Liver (tissue), 9 donors: ENCODE measurements around the gene ATP6V0D1. TPM values are rescaled to one million over a fixed set of nuclear protein-coding genes. Genes with fewer than 3 reads are reported as not detected.

Experiments used
- DNase-seq: peaks from one replicate; pipeline ENCODE4 v3.0.0-alpha.2; 2017; ENCODE audit warnings: low spot score
- H3K27ac ChIP-seq, 2 donors: one replicate each; pipeline ENCODE4 v1.7.0; 2013; ENCODE audit warnings: inconsistent platforms in 2 of 2, low read length in 2 of 2, control low read depth in 1 of 2, low read depth in 1 of 2, mild to moderate bottlenecking in 1 of 2
- H3K27me3 ChIP-seq, 4 donors: one replicate each; pipeline versions ENCODE4 v1.6.1 to v1.7.0; 2013; ENCODE audit warnings: low read length in 3 of 4, inconsistent platforms in 1 of 4, mild to moderate bottlenecking in 1 of 4, moderate library complexity in 1 of 4; ENCODE audit not compliant: control insufficient read depth in 4 of 4, insufficient read depth in 4 of 4
- H3K36me3 ChIP-seq, 4 donors: one replicate each; pipeline versions ENCODE4 v1.6.1 to v1.7.0; 2013; ENCODE audit warnings: low read length in 3 of 4, mild to moderate bottlenecking in 3 of 4, low read depth in 1 of 4, moderate library complexity in 1 of 4; ENCODE audit not compliant: control insufficient read depth in 4 of 4, insufficient read depth in 3 of 4
- H3K4me1 ChIP-seq, 4 donors: one replicate each; pipeline versions ENCODE4 v1.6.1 to v1.7.0; 2013; ENCODE audit warnings: low read length in 3 of 4, mild to moderate bottlenecking in 3 of 4, moderate library complexity in 1 of 4; ENCODE audit not compliant: control insufficient read depth in 4 of 4, insufficient read depth in 4 of 4
- H3K4me3 ChIP-seq, 3 donors: one replicate each; pipeline versions ENCODE4 v1.6.1 to v1.7.0; 2013; ENCODE audit warnings: low read length in 3 of 3, control low read depth in 1 of 3, low read depth in 1 of 3, mild to moderate bottlenecking in 1 of 3
- H3K9ac ChIP-seq, 2 donors: one replicate each; pipeline ENCODE4 v1.7.0; 2013; ENCODE audit warnings: low read length in 2 of 2, mild to moderate bottlenecking in 2 of 2, moderate library complexity in 2 of 2, control low read depth in 1 of 2, low read depth in 1 of 2
- H3K9me3 ChIP-seq, 4 donors: one replicate each; pipeline versions ENCODE4 v1.6.1 to v1.7.0; 2013; ENCODE audit warnings: low read length in 3 of 4; ENCODE audit not compliant: control insufficient read depth in 4 of 4
- EGR1 ChIP-seq, 2 donors: IDR thresholded peaks; 2 replicates each; pipeline ENCODE4 v1.6.1; 2016 to 2018; ENCODE audit warnings: antibody characterized with exemption in 2 of 2, low read depth in 2 of 2
- FOXA2 ChIP-seq: IDR thresholded peaks from 2 replicates; pipeline ENCODE4 v1.6.1; 2016; ENCODE audit warnings: antibody characterized with exemption
- HNF4A ChIP-seq, 2 donors: conservative IDR thresholded peaks; 2 replicates each; pipeline ENCODE4 v1.6.1; 2016; ENCODE audit warnings: antibody characterized with exemption in 2 of 2, mild to moderate bottlenecking in 2 of 2
- NR2F2 ChIP-seq: IDR thresholded peaks from 2 replicates; pipeline ENCODE4 v1.6.1; 2016; ENCODE audit warnings: antibody characterized with exemption
- RAD21 ChIP-seq, 2 donors: IDR thresholded peaks; 2 replicates each; pipeline ENCODE4 v1.6.1; 2016; ENCODE audit warnings: antibody characterized with exemption in 2 of 2, mild to moderate bottlenecking in 2 of 2
- RXRA ChIP-seq, 2 donors: IDR thresholded peaks; 2 replicates each; pipeline ENCODE4 v1.6.1; 2017 to 2018; ENCODE audit warnings: antibody characterized with exemption in 2 of 2, mild to moderate bottlenecking in 1 of 2
- TAF1 ChIP-seq: conservative IDR thresholded peaks from 2 replicates; pipeline ENCODE4 v1.6.1; 2016; ENCODE audit warnings: antibody characterized with exemption, mild to moderate bottlenecking
- WGBS: extraction: QIAGEN DNeasy Blood & Tissue Kit; methylation state at CpG from one replicate; pipeline ENCODE4 v1.1.7; 2013; 5-methylcytosine and 5-hydroxymethylcytosine counted together
- polyA plus RNA-seq, 2 donors: library from polyadenylated mRNA; stranded (reverse) in 1 of 2; unstranded in 1 of 2; fragments of 200-250 nt in 1 of 2; fragments of >200 nt in 1 of 2; fragmentation: Nextera tagmentation in 1 of 2; extraction: Ambion mirVana in 1 of 2; gene quantifications; one replicate each; pipeline versions ENCODE4 v1.2.1 to v1.2.3, GENCODE V29; 2013 to 2015
- total RNA-seq, 2 donors: library from RNA; depleted of rRNA; stranded (reverse); fragments of >200 nt; gene quantifications; one replicate each; pipeline ENCODE4 v1.2.3, GENCODE V29; 2014
- TF ChIP-seq, protein P1 (sequence below): fragments of 150-350 bp; IDR thresholded peaks from 2 replicates; pipeline ENCODE4 v1.5.1; 2017; ENCODE audit warnings: improper control_type of control experiment, low read depth, low read length; ENCODE audit not compliant: missing input control
- TF ChIP-seq, protein P2 (sequence below): IDR thresholded peaks from 2 replicates; pipeline ENCODE4 v1.6.1; 2016; ENCODE audit warnings: antibody characterized with exemption, mild to moderate bottlenecking
- TF ChIP-seq, protein P3 (sequence below): IDR thresholded peaks from 2 replicates; pipeline ENCODE4 v1.6.1; 2016; ENCODE audit warnings: antibody characterized with exemption
- donor health status: healthy.
- donor health status: healthy.
- donor health status: healthy.
- donor health status: healthy.
- donor health status: healthy.

The ATP6V0D1 gene
- total and polyA plus RNA-seq, 4 donors = 47.6 to 80.2 (median 66.6) TPM

DNA sequence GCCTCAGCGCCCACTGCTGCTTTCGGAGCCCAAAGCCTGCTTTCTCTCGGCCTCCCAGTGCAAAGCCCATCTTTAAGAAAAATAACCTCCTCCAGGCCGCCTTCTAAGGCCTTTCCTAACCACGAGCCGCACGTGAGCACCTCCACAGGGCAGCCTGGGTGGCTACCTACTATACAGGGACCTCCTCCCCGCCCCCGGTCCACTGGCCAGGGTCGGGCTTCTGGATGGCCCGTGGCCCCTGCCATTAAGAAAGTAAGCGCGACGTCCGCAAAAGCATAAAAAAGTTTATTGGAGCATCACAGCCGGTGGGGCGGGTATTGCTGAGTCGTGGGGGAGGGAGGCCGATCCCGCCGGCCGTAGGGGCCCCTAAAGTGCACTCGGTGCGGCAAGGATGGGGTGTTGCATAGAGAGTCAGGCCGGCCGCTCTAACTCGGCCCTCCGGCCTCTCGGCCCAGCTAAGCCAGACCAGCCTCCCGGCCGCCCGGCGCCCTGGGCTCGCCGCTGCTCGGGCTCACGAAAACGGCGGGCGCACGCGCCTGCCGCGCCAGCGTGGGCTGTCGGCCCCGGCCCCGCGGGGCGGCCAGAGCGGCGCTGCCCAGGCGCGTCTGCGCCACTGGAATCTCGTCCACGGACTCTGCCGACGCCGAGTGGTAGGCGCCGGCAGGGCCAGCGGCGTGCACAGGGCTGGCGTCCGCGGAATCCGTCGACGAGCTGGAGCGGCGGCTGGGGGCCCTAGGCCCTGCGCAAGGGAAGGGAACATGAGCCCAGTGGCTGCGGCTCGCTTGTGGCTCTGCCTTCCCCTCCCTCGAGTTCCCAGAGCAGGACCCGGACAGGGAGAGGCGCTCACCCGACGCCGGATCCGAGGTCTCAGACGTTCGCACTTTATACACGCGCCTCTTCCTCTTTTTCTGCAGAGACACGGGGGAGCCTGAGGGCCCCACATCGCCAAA is 86.5 kb downstream of the ATP6V0D1 start:
- H3K27ac ChIP-seq = no peak overlapping the region
- no peak overlapping the region for H3K9ac ChIP-seq
- no peak for DNase-seq

DNA sequence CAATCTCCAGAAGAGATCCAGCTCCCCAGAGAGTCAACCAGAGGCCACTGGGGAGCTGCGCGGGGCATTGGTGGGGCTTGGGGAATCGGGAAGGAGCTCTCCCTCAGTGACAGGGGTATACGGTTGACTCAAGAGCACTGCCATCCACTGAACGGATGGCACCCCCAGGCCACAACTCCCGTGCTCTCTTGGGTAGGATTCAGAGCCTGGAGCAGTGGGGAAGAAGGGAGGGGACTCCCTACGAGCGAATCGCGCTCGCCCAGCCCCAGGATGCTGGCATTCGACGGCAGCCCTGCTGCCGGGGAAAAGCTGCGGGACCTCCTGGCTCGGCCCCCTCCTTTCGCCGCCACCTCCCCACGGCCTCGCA is 87.2 kb downstream of the ATP6V0D1 start:
- H3K9ac ChIP-seq = no peak overlapping the region
- peaks cover 0 to 3% (median 1%) of the 10 kb centered on the region in 4 donors for H3K27me3 ChIP-seq
- no peaks in the 10 kb centered on the region for H3K36me3 ChIP-seq
- TF ChIP-seq, protein P1, sequence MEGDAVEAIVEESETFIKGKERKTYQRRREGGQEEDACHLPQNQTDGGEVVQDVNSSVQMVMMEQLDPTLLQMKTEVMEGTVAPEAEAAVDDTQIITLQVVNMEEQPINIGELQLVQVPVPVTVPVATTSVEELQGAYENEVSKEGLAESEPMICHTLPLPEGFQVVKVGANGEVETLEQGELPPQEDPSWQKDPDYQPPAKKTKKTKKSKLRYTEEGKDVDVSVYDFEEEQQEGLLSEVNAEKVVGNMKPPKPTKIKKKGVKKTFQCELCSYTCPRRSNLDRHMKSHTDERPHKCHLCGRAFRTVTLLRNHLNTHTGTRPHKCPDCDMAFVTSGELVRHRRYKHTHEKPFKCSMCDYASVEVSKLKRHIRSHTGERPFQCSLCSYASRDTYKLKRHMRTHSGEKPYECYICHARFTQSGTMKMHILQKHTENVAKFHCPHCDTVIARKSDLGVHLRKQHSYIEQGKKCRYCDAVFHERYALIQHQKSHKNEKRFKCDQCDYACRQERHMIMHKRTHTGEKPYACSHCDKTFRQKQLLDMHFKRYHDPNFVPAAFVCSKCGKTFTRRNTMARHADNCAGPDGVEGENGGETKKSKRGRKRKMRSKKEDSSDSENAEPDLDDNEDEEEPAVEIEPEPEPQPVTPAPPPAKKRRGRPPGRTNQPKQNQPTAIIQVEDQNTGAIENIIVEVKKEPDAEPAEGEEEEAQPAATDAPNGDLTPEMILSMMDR = no peak
- H3K4me3 ChIP-seq = peak overlapping the region in 1 of 3 donors; percentile 1
- WGBS = 8% methylated on average over 20 of the region's 20 CpGs
- H3K4me1 ChIP-seq = peaks cover 3 to 21% (median 4%) of the 10 kb centered on the region in 4 donors
- H3K9me3 ChIP-seq = no peaks in the 10 kb centered on the region
- no peak overlapping the region for H3K27ac ChIP-seq
- no peak for DNase-seq

More for the DNA sequence above, 86.5 kb downstream of the ATP6V0D1 start:
- Histone ChIP-seq H3K27me3 (peaks cover 0 to 3% (median 1%) of the 10 kb centered on the region in 4 donors), H3K9me3 (no peaks in the 10 kb centered on the region), H3K36me3 (no peaks in the 10 kb centered on the region), H3K4me1 (peaks cover 3 to 23% (median 5%) of the 10 kb centered on the region in 4 donors), H3K4me3 (peak overlapping the region in 1 of 3 donors; percentile 17)
- 24% methylated on average over 88 of the region's 88 CpGs for WGBS
- no peak for TF ChIP-seq RXRA (IDR thresholded peaks at IDR 0.05)
- TF ChIP-seq, protein P2, sequence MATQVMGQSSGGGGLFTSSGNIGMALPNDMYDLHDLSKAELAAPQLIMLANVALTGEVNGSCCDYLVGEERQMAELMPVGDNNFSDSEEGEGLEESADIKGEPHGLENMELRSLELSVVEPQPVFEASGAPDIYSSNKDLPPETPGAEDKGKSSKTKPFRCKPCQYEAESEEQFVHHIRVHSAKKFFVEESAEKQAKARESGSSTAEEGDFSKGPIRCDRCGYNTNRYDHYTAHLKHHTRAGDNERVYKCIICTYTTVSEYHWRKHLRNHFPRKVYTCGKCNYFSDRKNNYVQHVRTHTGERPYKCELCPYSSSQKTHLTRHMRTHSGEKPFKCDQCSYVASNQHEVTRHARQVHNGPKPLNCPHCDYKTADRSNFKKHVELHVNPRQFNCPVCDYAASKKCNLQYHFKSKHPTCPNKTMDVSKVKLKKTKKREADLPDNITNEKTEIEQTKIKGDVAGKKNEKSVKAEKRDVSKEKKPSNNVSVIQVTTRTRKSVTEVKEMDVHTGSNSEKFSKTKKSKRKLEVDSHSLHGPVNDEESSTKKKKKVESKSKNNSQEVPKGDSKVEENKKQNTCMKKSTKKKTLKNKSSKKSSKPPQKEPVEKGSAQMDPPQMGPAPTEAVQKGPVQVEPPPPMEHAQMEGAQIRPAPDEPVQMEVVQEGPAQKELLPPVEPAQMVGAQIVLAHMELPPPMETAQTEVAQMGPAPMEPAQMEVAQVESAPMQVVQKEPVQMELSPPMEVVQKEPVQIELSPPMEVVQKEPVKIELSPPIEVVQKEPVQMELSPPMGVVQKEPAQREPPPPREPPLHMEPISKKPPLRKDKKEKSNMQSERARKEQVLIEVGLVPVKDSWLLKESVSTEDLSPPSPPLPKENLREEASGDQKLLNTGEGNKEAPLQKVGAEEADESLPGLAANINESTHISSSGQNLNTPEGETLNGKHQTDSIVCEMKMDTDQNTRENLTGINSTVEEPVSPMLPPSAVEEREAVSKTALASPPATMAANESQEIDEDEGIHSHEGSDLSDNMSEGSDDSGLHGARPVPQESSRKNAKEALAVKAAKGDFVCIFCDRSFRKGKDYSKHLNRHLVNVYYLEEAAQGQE = no peak
- no peak for TF ChIP-seq TAF1
- TF ChIP-seq NR2F2 = no peak
- no peak for TF ChIP-seq HNF4A (conservative IDR thresholded peaks at IDR 0.05)
- TF ChIP-seq, protein P1 = no peak
- no peak for TF ChIP-seq RAD21 (IDR thresholded peaks at IDR 0.05)
- no peak for TF ChIP-seq EGR1 (IDR thresholded peaks at IDR 0.05; ENCODE audit: low read depth in 2 of 2)
- TF ChIP-seq, protein P3, sequence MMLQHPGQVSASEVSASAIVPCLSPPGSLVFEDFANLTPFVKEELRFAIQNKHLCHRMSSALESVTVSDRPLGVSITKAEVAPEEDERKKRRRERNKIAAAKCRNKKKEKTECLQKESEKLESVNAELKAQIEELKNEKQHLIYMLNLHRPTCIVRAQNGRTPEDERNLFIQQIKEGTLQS = no peak
- no peak for TF ChIP-seq FOXA2
